Tibial nerve (tissue), 4 donors: ENCODE results near the gene SEC16A. TPM values are rescaled to one million over a fixed set of nuclear protein-coding genes. Genes with fewer than 3 reads are reported as not detected.

Source experiments
- DNase-seq, 2 donors: peaks; one replicate each; pipeline ENCODE4 v3.0.0-alpha.2; 2019; ENCODE audit warnings: low spot score in 2 of 2
- H3K27ac ChIP-seq, 4 donors: fragments of 200-600 bp; sonication (generic) in 3 of 4; one replicate each; pipeline ENCODE4 v1.5.1; 2017 to 2019; ENCODE audit warnings: mild to moderate bottlenecking in 1 of 4
- H3K27me3 ChIP-seq, 2 donors: fragments of 200-600 bp; sonication (generic) in 1 of 2; one replicate each; pipeline versions ENCODE4 v1.5.1 to v1.6.0; 2017 to 2019
- H3K36me3 ChIP-seq, 3 donors: fragments of 200-600 bp; sonication (generic); one replicate each; pipeline ENCODE4 v1.5.1; 2018 to 2019
- H3K4me1 ChIP-seq, 4 donors: fragments of 200-600 bp; sonication (generic) in 3 of 4; one replicate each; pipeline ENCODE4 v1.5.1; 2017 to 2019
- H3K4me3 ChIP-seq, 4 donors: fragments of 200-600 bp; sonication (generic) in 3 of 4; one replicate each; pipeline ENCODE4 v1.5.1; 2017 to 2019; ENCODE audit warnings: mild to moderate bottlenecking in 1 of 4, moderate library complexity in 1 of 4
- H3K9me3 ChIP-seq, 4 donors: fragments of 200-600 bp; sonication (generic) in 3 of 4; one replicate each; pipeline ENCODE4 v1.5.1; 2017 to 2019
- CTCF ChIP-seq, 5 experiments: fragments of 200-600 bp in 3 of 5; fragments of 450-650 bp in 2 of 5; sonication (generic) in 3 of 5; IDR thresholded peaks; one replicate each; pipeline ENCODE4 v1.5.1; 2016 to 2019; ENCODE audit warnings: antibody characterized with exemption in 5 of 5, mild to moderate bottlenecking in 3 of 5, moderate library complexity in 2 of 5
- EP300 ChIP-seq, 2 donors: sonication (generic); formaldehyde crosslinking; IDR thresholded peaks; one replicate each; pipeline ENCODE4 v1.6.1; 2017; ENCODE audit warnings: antibody characterized with exemption in 2 of 2, mild to moderate bottlenecking in 1 of 2
- POLR2A ChIP-seq, 2 donors: fragments of 450-650 bp; IDR thresholded peaks; one replicate each; pipeline ENCODE4 v1.6.1; 2017; ENCODE audit warnings: antibody characterized with exemption in 2 of 2, mild to moderate bottlenecking in 2 of 2, moderate library complexity in 2 of 2
- WGBS, 2 donors: methylation state at CpG; one replicate each; pipeline ENCODE4 v1.1.5; 2018; 5-methylcytosine and 5-hydroxymethylcytosine counted together
- total RNA-seq, 4 donors: library from RNA; depleted of rRNA; stranded (reverse); fragments of >200 nt; gene quantifications; one replicate each; pipeline ENCODE4 v1.1.0, GENCODE V29; 2016

SEC16A gene
- total RNA-seq, 4 donors from 2014 or later: 45.8 to 67.5 (median 47.9) TPM

- 63 to 64% methylated on average over 8 of the region's 8 CpGs for WGBS, 2 donors
- H3K9me3 ChIP-seq: no peaks in the 10 kb centered on the region
- H3K36me3 ChIP-seq: peaks cover 0 to 61% (median 0%) of the 10 kb centered on the region in 3 donors
These were observed 45.4 kb downstream of the SEC16A start for GRCh38 chr9:136437430-136437829.

GRCh38 chr9:136436055-136436634 lies 46.7 kb downstream of the SEC16A start:
- no peak for DNase-seq
- no peak overlapping the region for H3K4me3 ChIP-seq
- H3K9me3 ChIP-seq: no peaks in the 10 kb centered on the region
- WGBS, 2 donors: 85 to 91% methylated on average over 17 to 22 of the region's 25 CpGs
- no peaks in the 10 kb centered on the region for H3K27me3 ChIP-seq
- peak overlapping the region in 1 of 4 donors; percentile 87 for H3K27ac ChIP-seq
- peaks cover 0 to 56% (median 0%) of the 10 kb centered on the region in 3 donors for H3K36me3 ChIP-seq
- H3K4me1 ChIP-seq: peaks cover 0 to 43% (median 21%) of the 10 kb centered on the region in 4 donors
- TF ChIP-seq POLR2A (IDR thresholded peaks at IDR 0.05) (no peak), CTCF (IDR thresholded peaks at IDR 0.05) (no peak), EP300 (IDR thresholded peaks at IDR 0.05) (no peak)

More at GRCh38 chr9:136437430-136437829, 45.4 kb downstream of the SEC16A start:
- TF ChIP-seq EP300 (IDR thresholded peaks at IDR 0.05): no peak
- no peak for TF ChIP-seq POLR2A (IDR thresholded peaks at IDR 0.05)
- TF ChIP-seq CTCF (IDR thresholded peaks at IDR 0.05): no peak
- DNase-seq: peak in 1 of 2 donors; percentile 31
- peak overlapping the region in 1 of 4 donors; percentile 87 for H3K27ac ChIP-seq
- no peaks in the 10 kb centered on the region for H3K27me3 ChIP-seq
- H3K4me3 ChIP-seq: peak overlapping the region in 2 of 4 donors; percentile 69 to 80
- peaks cover 0 to 43% (median 21%) of the 10 kb centered on the region in 4 donors for H3K4me1 ChIP-seq

GRCh38 chr9:136434580-136435169 lies 48.2 kb downstream of the SEC16A start:
- no peaks in the 10 kb centered on the region for H3K27me3 ChIP-seq
- no peaks in the 10 kb centered on the region for H3K9me3 ChIP-seq
- no peak overlapping the region for H3K27ac ChIP-seq
- WGBS, 2 donors: 87 to 91% methylated on average over 8 to 16 of the region's 17 CpGs
- peaks cover 0 to 65% (median 0%) of the 10 kb centered on the region in 3 donors for H3K36me3 ChIP-seq
- no peak overlapping the region for H3K4me3 ChIP-seq
- DNase-seq: no peak
- H3K4me1 ChIP-seq: peaks cover 0 to 35% (median 17%) of the 10 kb centered on the region in 4 donors
- TF ChIP-seq CTCF (IDR thresholded peaks at IDR 0.05) (no peak), POLR2A (IDR thresholded peaks at IDR 0.05) (no peak), EP300 (IDR thresholded peaks at IDR 0.05) (no peak)

GRCh38 chr9:136433849-136434579 lies 48.8 kb downstream of the SEC16A start:
- TF ChIP-seq CTCF (IDR thresholded peaks at IDR 0.05) (no peak), POLR2A (IDR thresholded peaks at IDR 0.05) (no peak), EP300 (IDR thresholded peaks at IDR 0.05) (no peak)
- Histone ChIP-seq H3K4me1 (peaks cover 0 to 35% (median 17%) of the 10 kb centered on the region in 4 donors), H3K27ac (no peak overlapping the region), H3K4me3 (no peak overlapping the region), H3K27me3 (no peaks in the 10 kb centered on the region), H3K9me3 (no peaks in the 10 kb centered on the region), H3K36me3 (peaks cover 0 to 72% (median 3%) of the 10 kb centered on the region in 3 donors)
- no peak for DNase-seq
- 87 to 90% methylated on average over 30 to 37 of the region's 37 CpGs for WGBS, 2 donors
